ENCODE data around the gene CYP26B1.

The CYP26B1 gene

GRCh38 chr2:72147303-72147971 lies at the start of gene CYP26B1:
TSS of gene CYP26B1 (minus strand) at chr2:72147862. CDS start at chr2:72147834, 28 bp downstream.
- DNase-seq, result no peak

- no peak for DNase-seq
Measured at GRCh38 chr2:72193723-72194122, 46.1 kb upstream of the CYP26B1 start.

- DNase-seq, result no peak
Measured at GRCh38 chr2:72191441-72191840, 43.8 kb upstream of the CYP26B1 start.

- no peak for DNase-seq
Measured at GRCh38 chr2:72185206-72185605, 37.5 kb upstream of the CYP26B1 start.

- no peak for DNase-seq
Measured at GRCh38 chr2:72183466-72183865, 35.8 kb upstream of the CYP26B1 start.

GRCh38 chr2:72183016-72183415 lies 35.4 kb upstream of the CYP26B1 start:
- DNase-seq, result no peak

- DNase-seq, result no peak
Measured at GRCh38 chr2:72182547-72182946, 34.9 kb upstream of the CYP26B1 start.

- no peak for DNase-seq
Measured at GRCh38 chr2:72181616-72182015, 34.0 kb upstream of the CYP26B1 start.

GRCh38 chr2:72180351-72180750 lies 32.7 kb upstream of the CYP26B1 start:
- DNase-seq, result no peak

GRCh38 chr2:72178551-72178950 lies 30.9 kb upstream of the CYP26B1 start:
- DNase-seq, result no peak

- DNase-seq, result no peak
Measured at GRCh38 chr2:72176281-72176680, 28.6 kb upstream of the CYP26B1 start.

GRCh38 chr2:72175636-72176035 lies 28.0 kb upstream of the CYP26B1 start:
- no peak for DNase-seq

- DNase-seq, result no peak
Measured at GRCh38 chr2:72173640-72174321, 26.1 kb upstream of the CYP26B1 start.

GRCh38 chr2:72172478-72172877 lies 24.8 kb upstream of the CYP26B1 start:
- DNase-seq, result no peak

GRCh38 chr2:72166279-72166678 lies 18.6 kb upstream of the CYP26B1 start:
- no peak for DNase-seq

GRCh38 chr2:72165792-72166191 lies 18.1 kb upstream of the CYP26B1 start:
- DNase-seq, result no peak

- no peak for DNase-seq
Measured at GRCh38 chr2:72162574-72162973, 14.9 kb upstream of the CYP26B1 start.

- DNase-seq, result no peak
Measured at GRCh38 chr2:72159211-72159993, 11.7 kb upstream of the CYP26B1 start.

- no peak for DNase-seq
Measured at GRCh38 chr2:72157871-72158771, 10.5 kb upstream of the CYP26B1 start.

GRCh38 chr2:72156872-72157271 lies 9.2 kb upstream of the CYP26B1 start:
- no peak for DNase-seq

GRCh38 chr2:72155737-72156136 lies 8.1 kb upstream of the CYP26B1 start:
- DNase-seq, result no peak

GRCh38 chr2:72155151-72155550 lies 7.5 kb upstream of the CYP26B1 start:
- no peak for DNase-seq
